Measurements from ENCODE around the gene PLA2G6.
A peak's percentile ranks its signal among the peaks of the same experiment; 100 is the strongest.

Gene PLA2G6, protein sequence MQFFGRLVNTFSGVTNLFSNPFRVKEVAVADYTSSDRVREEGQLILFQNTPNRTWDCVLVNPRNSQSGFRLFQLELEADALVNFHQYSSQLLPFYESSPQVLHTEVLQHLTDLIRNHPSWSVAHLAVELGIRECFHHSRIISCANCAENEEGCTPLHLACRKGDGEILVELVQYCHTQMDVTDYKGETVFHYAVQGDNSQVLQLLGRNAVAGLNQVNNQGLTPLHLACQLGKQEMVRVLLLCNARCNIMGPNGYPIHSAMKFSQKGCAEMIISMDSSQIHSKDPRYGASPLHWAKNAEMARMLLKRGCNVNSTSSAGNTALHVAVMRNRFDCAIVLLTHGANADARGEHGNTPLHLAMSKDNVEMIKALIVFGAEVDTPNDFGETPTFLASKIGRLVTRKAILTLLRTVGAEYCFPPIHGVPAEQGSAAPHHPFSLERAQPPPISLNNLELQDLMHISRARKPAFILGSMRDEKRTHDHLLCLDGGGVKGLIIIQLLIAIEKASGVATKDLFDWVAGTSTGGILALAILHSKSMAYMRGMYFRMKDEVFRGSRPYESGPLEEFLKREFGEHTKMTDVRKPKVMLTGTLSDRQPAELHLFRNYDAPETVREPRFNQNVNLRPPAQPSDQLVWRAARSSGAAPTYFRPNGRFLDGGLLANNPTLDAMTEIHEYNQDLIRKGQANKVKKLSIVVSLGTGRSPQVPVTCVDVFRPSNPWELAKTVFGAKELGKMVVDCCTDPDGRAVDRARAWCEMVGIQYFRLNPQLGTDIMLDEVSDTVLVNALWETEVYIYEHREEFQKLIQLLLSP

GRCh38 chr22:38181453-38182200 is at the start of gene PLA2G6:
Gene PLA2G6, minus strand, starts transcription at chr22:38181830. Its CDS starts 12,404 bp downstream, at chr22:38169426.
- peak; percentile 97 for DNase-seq

- no peak for DNase-seq
These were observed 49.3 kb upstream of the PLA2G6 start for GRCh38 chr22:38230916-38231315.

DNA sequence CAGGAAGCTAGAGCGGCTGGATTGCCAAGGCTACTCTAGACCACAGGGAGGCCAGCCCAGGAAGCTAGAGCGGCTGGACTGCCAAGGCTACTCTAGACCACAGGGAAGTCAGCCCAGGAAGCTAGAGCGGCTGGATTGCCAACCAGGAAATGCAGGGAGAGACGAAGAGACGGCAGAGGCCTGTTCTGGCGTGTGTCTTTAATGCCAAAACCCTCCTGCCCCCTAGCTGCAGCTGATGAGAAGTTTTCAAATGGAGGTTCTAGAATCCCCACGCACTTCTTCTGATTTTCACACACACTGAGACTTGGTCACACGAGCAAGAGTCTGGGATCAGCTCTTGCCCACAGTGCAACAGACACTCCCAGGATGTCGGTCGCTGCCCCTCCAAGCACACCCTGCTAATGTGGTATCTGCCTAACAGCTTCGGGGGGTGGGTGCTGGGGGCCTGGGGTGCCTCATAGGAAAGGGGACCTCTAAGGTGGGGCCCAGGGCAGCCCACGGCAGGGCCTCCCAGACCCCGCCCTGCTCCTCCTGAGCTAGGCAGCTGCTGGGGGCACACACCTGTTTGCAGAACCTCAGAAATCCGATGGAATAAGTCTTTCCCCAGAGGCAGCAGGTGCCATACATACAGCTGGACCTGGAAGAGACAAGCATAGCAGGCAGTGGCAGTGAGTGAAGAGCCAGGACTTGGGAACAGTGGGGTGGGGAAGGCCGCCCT is 48.6 kb upstream of the PLA2G6 start:
- DNase-seq, result no peak

DNA sequence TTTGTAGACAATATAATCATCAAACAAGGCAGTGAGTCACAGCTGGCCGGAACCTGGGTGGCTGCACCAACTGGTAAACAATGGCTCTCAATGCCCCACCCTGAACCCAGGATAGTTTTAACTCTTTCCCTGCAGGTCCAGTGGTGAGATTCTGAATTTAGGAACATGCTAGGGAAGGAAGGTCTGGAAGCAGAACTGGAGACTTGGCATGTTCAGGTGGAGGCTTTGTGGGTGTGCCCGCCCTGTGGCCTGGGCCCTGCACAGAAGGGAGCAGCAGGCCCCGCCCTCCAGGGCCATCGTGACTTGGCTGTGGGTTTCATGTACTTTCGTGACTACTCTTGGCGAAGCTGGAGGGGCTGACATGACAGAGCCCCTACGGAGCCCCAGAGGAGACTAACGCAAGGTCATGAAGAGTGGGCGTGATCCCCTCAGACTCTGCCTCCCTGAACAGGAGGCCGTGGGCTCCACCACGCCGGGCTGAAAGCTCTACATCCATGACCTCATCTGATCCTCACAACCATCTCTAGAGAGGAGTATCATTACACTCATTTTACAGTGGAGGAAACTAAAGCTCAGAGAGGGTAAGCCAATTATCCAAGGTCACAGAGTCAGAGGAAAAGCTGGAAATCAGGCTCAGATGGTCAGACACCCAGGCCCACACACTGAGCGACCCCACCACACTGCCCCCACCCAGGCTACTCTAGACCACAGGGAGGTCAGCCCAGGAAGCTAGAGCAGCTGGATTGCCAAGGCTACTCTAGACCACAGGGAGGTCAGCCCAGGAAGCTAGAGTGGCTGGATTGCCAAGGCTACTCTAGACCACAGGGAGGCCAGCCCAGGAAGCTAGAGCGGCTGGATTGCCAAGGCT is 47.5 kb upstream of the PLA2G6 start:
- DNase-seq, result no peak

DNA sequence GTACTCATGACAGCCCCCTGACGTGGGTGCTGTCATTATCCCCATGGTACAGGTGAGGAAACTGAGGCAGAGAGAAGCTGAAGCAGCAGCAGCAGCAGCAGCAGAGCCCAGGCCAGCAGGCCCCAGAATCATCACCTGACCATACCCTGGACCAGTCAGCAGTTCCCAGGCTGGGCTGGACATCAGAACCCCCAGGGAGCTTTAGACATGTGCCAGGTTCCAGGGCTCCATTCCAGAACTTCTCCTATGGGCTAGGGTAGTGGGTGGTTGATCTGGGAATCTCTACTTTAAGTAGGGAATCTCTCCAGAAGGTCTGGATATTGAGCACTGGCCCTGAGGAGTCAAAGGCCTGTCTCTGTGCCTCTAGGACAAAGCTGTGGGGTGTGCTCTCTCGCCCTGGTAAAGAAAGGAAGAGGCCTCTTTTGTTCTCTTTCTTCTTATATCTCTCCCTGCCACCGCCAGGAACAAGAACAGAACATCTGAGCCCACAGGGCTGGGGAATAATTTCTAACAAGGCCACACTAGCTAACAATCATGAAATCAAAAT is 46.8 kb upstream of the PLA2G6 start:
- no peak for DNase-seq

DNA sequence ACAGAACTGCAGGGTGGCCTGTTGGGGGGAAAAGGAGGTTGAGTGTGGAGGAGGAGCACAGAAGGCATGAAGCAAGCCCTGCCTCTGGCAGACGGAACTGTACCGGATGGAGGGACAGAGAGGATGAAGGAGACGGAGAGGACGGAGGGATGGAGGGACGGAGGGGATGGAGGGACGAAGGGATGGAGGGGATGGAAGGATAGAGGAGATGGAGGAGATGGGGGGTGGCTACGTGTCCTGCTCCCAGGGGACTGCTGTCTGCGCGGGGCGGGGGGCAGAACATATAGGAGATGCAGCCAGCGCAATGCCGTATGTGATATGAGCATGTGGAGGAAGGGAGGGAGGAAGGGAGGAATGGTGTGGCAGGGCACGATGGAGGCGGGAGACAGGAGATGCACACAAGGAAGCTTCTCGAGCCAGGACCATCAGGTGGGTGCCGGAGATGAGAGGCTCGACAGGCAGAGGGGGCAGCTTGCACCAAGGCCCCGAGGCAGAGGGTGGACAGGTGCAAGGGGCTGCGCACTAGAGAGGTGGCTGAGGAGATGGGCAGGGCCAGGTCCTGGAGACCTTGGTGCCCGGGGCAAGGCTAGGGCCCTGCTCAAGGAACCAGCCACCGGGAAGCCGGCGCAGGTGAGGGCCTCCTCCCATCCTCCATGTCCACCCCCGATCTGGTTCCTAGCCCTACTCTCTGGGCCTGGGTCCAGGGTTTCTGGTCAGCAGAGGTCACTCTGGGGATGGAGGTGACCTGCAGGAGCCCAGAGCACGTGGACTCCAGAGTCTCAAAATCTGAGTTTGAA is 45.4 kb upstream of the PLA2G6 start:
- DNase-seq, result no peak

GRCh38 chr22:38223289-38223960 is 41.8 kb upstream of the PLA2G6 start:
- no peak for DNase-seq

DNA sequence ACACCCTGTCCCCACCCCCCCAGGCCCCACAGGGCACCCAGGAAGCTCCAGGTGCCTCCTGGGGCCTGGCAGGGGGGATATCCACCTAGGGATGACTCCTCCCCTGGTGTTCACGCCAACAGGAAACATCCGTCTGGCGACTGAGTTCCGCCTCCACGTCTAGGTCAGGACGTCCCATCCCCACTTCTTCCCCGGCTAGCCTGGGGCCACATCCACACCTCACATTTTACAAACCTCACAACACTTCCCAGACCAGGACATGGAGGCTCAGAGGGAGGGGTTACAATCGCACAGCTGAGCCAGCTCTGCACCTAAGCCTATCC is 41.1 kb upstream of the PLA2G6 start:
- no peak for DNase-seq

DNA sequence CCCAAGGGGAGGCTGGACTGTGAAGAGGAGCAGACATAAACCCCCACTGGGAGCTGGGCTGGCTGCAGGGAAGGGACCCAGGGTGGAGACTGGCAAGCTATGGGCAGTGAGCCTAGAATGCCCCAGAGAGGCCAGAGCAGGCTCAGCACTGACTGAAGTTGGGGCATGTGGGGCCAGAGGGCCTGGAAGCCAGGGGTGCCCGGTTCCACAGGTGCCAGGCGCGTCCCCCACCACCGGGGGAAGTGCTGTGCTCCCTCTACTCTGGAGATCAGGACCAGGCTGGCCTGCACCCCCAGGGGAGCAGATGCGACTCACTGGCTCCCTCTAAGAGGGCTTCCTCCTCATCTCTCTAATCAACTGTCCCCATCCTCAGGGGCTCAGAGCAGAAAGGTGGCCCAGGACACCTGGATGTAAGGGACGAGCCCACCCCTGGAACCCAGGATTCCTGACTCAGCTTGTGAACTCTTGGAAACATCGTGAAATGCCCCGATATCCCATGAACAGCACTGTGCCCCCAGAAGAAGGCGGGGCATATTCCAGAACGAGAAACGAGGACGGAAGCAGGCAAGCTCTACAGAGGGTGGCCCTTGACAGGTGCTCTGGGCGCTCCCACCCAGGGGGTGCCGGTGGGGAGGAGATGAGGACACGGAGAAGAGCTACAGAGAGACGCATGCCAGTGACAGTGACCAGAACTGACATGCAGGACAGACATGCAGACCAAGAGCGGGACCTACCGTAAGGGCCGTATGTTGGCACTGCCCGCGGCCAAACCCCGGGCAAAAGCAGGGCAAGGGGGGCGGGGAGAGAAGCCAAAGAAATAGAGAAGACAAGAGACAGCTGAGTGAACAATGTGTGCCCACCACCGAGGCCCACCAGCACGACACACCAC is 40.5 kb upstream of the PLA2G6 start:
- DNase-seq, result no peak

DNA sequence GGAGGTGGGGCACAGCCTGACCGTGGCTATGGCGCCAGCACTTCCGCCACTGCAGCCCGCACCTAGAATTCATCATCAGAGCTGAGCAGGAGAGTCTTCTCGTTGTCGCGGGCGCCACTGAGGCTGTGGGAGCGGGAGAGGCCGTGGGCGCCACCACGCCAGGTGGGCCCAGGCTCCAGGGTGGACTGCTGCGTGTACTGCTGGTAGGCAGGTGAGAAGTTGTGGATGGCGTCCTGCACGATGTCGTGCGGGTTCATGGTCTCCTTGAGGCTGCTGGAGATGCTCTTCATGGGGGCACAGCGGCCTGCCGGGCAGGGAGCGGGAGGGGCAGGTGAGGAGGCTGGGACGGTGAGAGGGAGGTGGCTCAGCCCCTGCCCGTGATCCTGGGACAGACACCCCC is 39.8 kb upstream of the PLA2G6 start:
- no peak for DNase-seq

DNA sequence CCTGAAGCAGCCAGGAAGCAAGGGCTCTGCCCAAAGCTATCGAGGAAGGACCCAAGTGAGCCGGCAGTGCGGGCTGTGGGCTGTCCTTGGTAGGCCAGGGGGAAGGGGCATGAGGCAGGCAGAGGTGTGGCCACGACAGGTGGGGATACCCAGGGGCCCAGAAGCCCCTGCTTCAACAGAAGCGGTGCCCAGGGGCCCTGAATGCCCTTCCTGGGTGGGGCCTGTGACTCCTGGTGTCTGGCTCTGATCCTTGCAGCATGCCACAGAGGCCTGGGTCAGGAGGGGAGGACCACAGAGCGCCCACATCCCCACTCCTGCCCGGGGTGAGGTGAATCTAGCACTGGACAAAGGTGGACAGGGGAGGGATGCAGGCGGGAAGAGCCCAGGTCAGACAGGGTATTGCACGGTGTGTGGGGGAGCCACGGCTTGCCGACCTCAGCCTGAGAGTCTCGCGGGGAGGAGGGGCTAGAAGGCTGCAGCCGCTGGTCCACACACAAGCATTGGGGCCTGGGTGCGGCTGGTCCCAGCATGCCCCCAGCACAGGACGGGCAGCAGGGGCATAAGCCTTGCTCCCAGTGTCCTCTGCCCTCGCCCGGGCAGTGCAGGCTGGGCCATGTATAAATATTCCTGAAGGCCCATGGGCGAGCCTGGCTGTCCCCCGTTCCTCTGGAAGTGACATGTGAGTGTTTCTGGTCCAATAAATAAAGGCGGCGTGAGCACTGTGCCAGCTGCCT is 39.2 kb upstream of the PLA2G6 start:
- no peak for DNase-seq

DNA sequence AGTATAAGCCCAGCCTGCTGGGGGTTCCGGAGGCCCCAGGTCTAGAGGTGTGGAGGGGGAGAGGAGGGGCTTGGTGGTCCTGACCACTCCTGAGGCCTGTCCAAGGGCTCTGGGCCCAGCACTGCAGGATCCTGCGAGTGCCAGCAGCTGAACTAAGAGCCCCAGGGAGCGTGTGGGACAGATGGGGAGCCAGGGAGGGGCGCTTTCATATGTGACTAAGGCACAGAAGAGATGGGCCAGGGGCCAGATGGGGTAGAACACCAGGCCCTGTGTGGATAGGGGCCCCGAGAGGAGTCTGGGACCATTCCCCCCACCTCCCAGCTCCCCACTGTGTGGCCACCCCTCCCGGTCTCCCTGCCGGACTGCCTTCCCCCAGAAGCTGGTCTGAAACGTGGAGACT is 38.5 kb upstream of the PLA2G6 start:
- no peak for DNase-seq

DNA sequence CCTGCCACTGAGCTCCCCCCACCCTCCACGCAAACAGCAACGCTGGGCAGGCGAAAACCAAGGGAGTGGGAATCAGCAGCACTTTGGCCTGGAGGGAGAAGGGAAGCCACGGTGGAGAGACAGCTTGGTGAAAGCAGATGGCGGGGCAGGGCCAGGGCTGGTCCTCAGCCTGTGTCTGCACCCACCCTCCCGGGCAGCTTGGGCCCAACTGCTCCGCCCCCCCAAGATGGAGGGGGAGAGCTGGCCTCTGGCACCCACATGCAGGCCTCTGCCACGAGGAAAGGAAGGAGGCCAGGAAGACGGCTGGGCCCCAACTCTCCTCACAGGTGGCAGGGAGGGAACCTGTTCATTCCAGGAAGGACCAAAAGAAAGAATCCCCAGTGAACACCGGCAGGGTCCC is 38.0 kb upstream of the PLA2G6 start:
- DNase-seq, result no peak

- no peak for DNase-seq
These were observed 37.3 kb upstream of the PLA2G6 start for GRCh38 chr22:38218661-38219622.

- DNase-seq, result no peak
These were observed 33.8 kb upstream of the PLA2G6 start for GRCh38 chr22:38215156-38216038.

Data from NCI-H146 (cell line).